ENCODE data around the gene XRCC5.

- TF ChIP-seq CTCF (IDR thresholded peaks at IDR 0.05) (no peak), ZFX (IDR thresholded peaks at IDR 0.05; ENCODE audit: borderline replicate concordance) (no peak)
Observed at GRCh38 chr2:216159646-216160045, 50.5 kb downstream of the XRCC5 start.
